GM12878 (cell line): Measurements from ENCODE around the gene C17orf113. TPM values are rescaled to one million over a fixed set of nuclear protein-coding genes. Genes with fewer than 3 reads are reported as not detected.

Experiments
- ATAC-seq: fragments of 200-7000 bp; cut with Tn5 transposase; 3 replicates; pipeline ENCODE4 v1.9.1; 2020; ENCODE audit warnings: mild to moderate bottlenecking, moderate library complexity
- BruUV-seq: library from RNA; stranded (reverse); fragments of 400-500 nt; replicated peaks from 2 replicates; lab custom pipeline; 2021; lab: Mats Ljungman, UMichigan
- CTCF ChIA-PET: fragments of 300-600 bp; sonication (Branson Sonifier 250); formaldehyde crosslinking; extraction: SDS; loops from one replicate; lab custom pipeline; 2021; ENCODE audit warnings: inconsistent platforms; lab: Yijun Ruan, JAX
- POLR2A ChIA-PET: fragments of 350-600 bp; formaldehyde crosslinking; extraction: SDS; loops from one replicate; lab custom pipeline; 2021; ENCODE audit warnings: inconsistent platforms; lab: Charles Lee
- RAD21 ChIA-PET: fragments of 300-600 bp; sonication (Branson Sonifier 250); formaldehyde crosslinking; loops from one replicate; lab custom pipeline; 2023; ENCODE audit warnings: antibody characterized with exemption; ENCODE audit not compliant: unreplicated experiment; lab: Charles Lee
- SMC1A ChIA-PET: fragments of 300-600 bp; sonication (Branson Sonifier 250); formaldehyde crosslinking; loops from one replicate; lab custom pipeline; 2023; ENCODE audit not compliant: unreplicated experiment, uncharacterized antibody; lab: Charles Lee
- DNase-seq: peaks from one replicate; pipeline ENCODE4 v3.0.0-alpha.2; 2011; ENCODE audit warnings: low read depth, low spot score
- FAIRE-seq: peaks from 3 replicates; lab custom pipeline; 2011; peaks lifted over from hg19 to GRCh38; lab: Jason Lieb, UNC
- H2AFZ ChIP-seq: 2 replicates; pipeline ENCODE4 v1.6.0; 2011; ENCODE audit warnings: low read depth, low read length, control low read depth; ENCODE audit not compliant: control insufficient read depth
- H3K27ac ChIP-seq: 2 replicates; pipeline ENCODE4 v1.5.1; 2011; ENCODE audit warnings: control low read depth; ENCODE audit not compliant: control insufficient read depth, insufficient read depth
- H3K27me3 ChIP-seq, 2 experiments: replicated peaks in 1 of 2; 2 replicates each; pipeline versions ENCODE4 v1.6.0 to v1.6.1; 2011; ENCODE audit warnings: low read length in 1 of 2; ENCODE audit not compliant: control insufficient read depth in 2 of 2, insufficient read depth in 2 of 2
- H3K36me3 ChIP-seq, 2 experiments: 2 replicates each; pipeline ENCODE4 v1.5.1; 2011; ENCODE audit warnings: low read length in 1 of 2; ENCODE audit not compliant: control insufficient read depth in 2 of 2, insufficient read depth in 2 of 2
- H3K4me1 ChIP-seq: 2 replicates; pipeline ENCODE4 v1.6.1; 2011; ENCODE audit warnings: mild to moderate bottlenecking, low read length, moderate library complexity, mixed read lengths; ENCODE audit not compliant: control insufficient read depth, insufficient read depth
- H3K4me2 ChIP-seq: 2 replicates; pipeline ENCODE4 v1.6.0; 2011; ENCODE audit warnings: control low read depth; ENCODE audit not compliant: control insufficient read depth, insufficient read depth
- H3K4me3 ChIP-seq: fragments of 200-600 bp; sonication (generic); 2 replicates; pipeline ENCODE4 v1.5.1; 2016
- H3K79me2 ChIP-seq: 2 replicates; pipeline ENCODE4 v1.6.0; 2011; ENCODE audit warnings: low read length; ENCODE audit not compliant: control insufficient read depth, insufficient read depth
- H3K9ac ChIP-seq: 2 replicates; pipeline ENCODE4 v1.8.0; 2011; ENCODE audit warnings: low read length, control low read depth, mixed read lengths; ENCODE audit not compliant: control insufficient read depth, insufficient read depth
- H3K9me3 ChIP-seq: replicated peaks from 3 replicates; pipeline ENCODE4 v1.5.1; 2011; ENCODE audit warnings: mild to moderate bottlenecking, low read length; ENCODE audit not compliant: control insufficient read depth, insufficient read depth
- H4K20me1 ChIP-seq: 2 replicates; pipeline ENCODE4 v1.6.0; 2011; ENCODE audit not compliant: control insufficient read depth, insufficient read depth
- HSF1 ChIP-seq: fragments of 150-350 bp; IDR thresholded peaks from 2 replicates; pipeline ENCODE4 v1.6.1; 2014; ENCODE audit warnings: mild to moderate bottlenecking, low read depth, low read length
- KLF5 ChIP-seq: fragments of 450-650 bp; IDR thresholded peaks from 2 replicates; pipeline ENCODE4 v1.6.1; 2014; ENCODE audit warnings: mild to moderate bottlenecking; ENCODE audit not compliant: partially characterized antibody
- MTA3 ChIP-seq: IDR thresholded peaks from 2 replicates; pipeline ENCODE4 v1.6.1; 2012; ENCODE audit warnings: low read length, inconsistent platforms, borderline replicate concordance
- ZNF384 ChIP-seq: IDR thresholded peaks from 2 replicates; pipeline ENCODE4 v1.6.1; 2012; ENCODE audit warnings: low read depth, mild to moderate bottlenecking, low read length, improper control_type of control experiment, borderline replicate concordance
- WGBS: methylation state at CpG from one replicate; pipeline ENCODE4 v1.1.6; 2016; ENCODE audit warnings: low lambda C conversion rate; ENCODE audit not compliant: insufficient replicate concordance, insufficient coverage; ENCODE audit errors: missing lambda C conversion rate; 5-methylcytosine and 5-hydroxymethylcytosine counted together
- in situ Hi-C: fragments of 300-500 bp; cut with MboI; formaldehyde crosslinking; loops from 9 replicates; pipeline ENCODE4 v1.14.3; 2018; ENCODE audit warnings: mixed read lengths
- intact Hi-C: fragments of 100-400 bp; cut with micrococcal nuclease; formaldehyde crosslinking; loops from one replicate; pipeline ENCODE4 v1.14.2; 2022; ENCODE audit not compliant: unreplicated experiment
- polyA plus RNA-seq, 11 experiments: library from polyadenylated mRNA; depleted of rRNA in 4 of 11; unstranded in 6 of 11; stranded (reverse) in 5 of 11; fragments of >200 nt; fragmentation: Nextera tagmentation in 4 of 11; fragmentation: Illumina TruSeq in 1 of 11; extraction: Ambion mirVana in 4 of 11; extraction: Trizol in 1 of 11; gene quantifications; 1 replicate in 1 of 11; 2 replicates in 10 of 11; pipeline versions ENCODE4 v1.2.1 to v1.2.3, GENCODE V29; 2011 to 2016; ENCODE audit warnings: inconsistent platforms in 2 of 11, missing spikeins in 2 of 11, low read depth in 1 of 11
- total RNA-seq, 4 experiments: library from RNA; depleted of rRNA in 3 of 4; stranded (reverse); fragments of >200 nt in 3 of 4; fragmentation: Illumina TruSeq in 1 of 4; extraction: Trizol in 1 of 4; gene quantifications; 2 replicates each; pipeline versions ENCODE4 v1.2.1 to v1.2.3, GENCODE V29; 2013 to 2021

Gene C17orf113
- total and polyA plus RNA-seq, 10 of the 15 experiments (the other 5 are each of a cell fraction or from before 2014, with no cell fraction given), result 0.03 to 0.17 (median 0.08) TPM; not detected in 3

- no TSS peak for BruUV-seq
- ChIA-PET CTCF (interaction anchor here (0.6 to 4.1 kb wide), 10 partner anchors 10 to 1401 kb away, joined by 3 to 34 read pairs (median 5); partner anchors contain the start of gene DHX58), RAD21 (interaction anchor here (0.7 to 6.6 kb wide), 8 partner anchors 8 to 165 kb away, joined by 3 to 53 read pairs (median 6); partner anchors contain the start of genes CNP, DHX58 and ODAD4), SMC1A (interaction anchor here (0.9 to 1.6 kb wide), 8 partner anchors 10 to 177 kb away, joined by 3 to 8 read pairs (median 3); partner anchors contain the start of gene CNP), POLR2A (interaction anchor here (0.9 to 3.2 kb wide), 10 partner anchors 14 to 105 kb away, joined by 3 to 45 read pairs (median 8); partner anchors contain the start of genes ACLY, CNP, DHX58 and KAT2A)
- WGBS, result 0% methylated on average over 12 of the region's 12 CpGs
- FAIRE-seq, result no peak
- TF ChIP-seq ZNF384 (no peak), MTA3 (0 out of 2 replicates have a peak, but pooled peaks have one; percentile 13), KLF5 (no peak), HSF1 (peak; percentile 98)
- Histone ChIP-seq H2AFZ (peak overlapping the region; percentile 95), H3K36me3 (no peaks in the 10 kb centered on the region; a peak in 2 of 4 replicates), H3K27ac (peak overlapping the region; percentile 97), H3K4me3 (peak overlapping the region; percentile 85), H3K9ac (peak overlapping the region; percentile 99), H3K4me2 (peak overlapping the region; percentile 68), H3K79me2 (peaks cover 75% of the 10 kb centered on the region), H3K9me3 (no peaks in the 10 kb centered on the region), H3K27me3 (no peaks in the 10 kb centered on the region), H3K4me1 (peaks cover 23% of the 10 kb centered on the region), H4K20me1 (0 out of 2 replicates have a peak, but pooled peaks cover 4% of the 10 kb centered on the region)
- no peak for DNase-seq
- peak; percentile 6; the same call in 1 of the 3 replicates for ATAC-seq
- intact Hi-C loops, result loop anchor here (2.0 kb wide), 1 partner anchor 50 kb away; the partner anchor contains the start of gene CNP
- in situ Hi-C loops, result loop anchor here (25.0 kb wide), 1 partner anchor 1196 kb away; the partner anchor contains the start of gene TMEM106A
These were observed 34.0 kb downstream of the C17orf113 start for GRCh38 chr17:42016411-42016831.
